Panc1 (cell line): ENCODE results near the gene OTUD6A. TPM values are rescaled to one million over a fixed set of nuclear protein-coding genes. Genes with fewer than 3 reads are reported as not detected.

ENCODE experiments used
- ATAC-seq: fragments of 200-7000 bp; cut with Tn5 transposase; 2 replicates; pipeline ENCODE4 v1.9.1; 2020; ENCODE audit warnings: mild to moderate bottlenecking, moderate library complexity
- BruUV-seq: library from RNA; stranded (reverse); fragments of 400-500 nt; replicated peaks from 2 replicates; lab custom pipeline; 2021; lab: Mats Ljungman, UMichigan
- CTCF ChIA-PET: fragments of 300-600 bp; sonication (Branson Sonifier 250); formaldehyde crosslinking; loops from one replicate; lab custom pipeline; 2022; ENCODE audit warnings: antibody characterized with exemption; lab: Charles Lee
- POLR2A ChIA-PET: fragments of 300-600 bp; sonication (Branson Sonifier 250); formaldehyde crosslinking; loops from one replicate; lab custom pipeline; 2022; ENCODE audit warnings: antibody characterized with exemption; lab: Charles Lee
- DNase-seq: peaks from one replicate; pipeline ENCODE4 v3.0.0-alpha.2; 2010; ENCODE audit warnings: low read depth, low spot score
- H3K27ac ChIP-seq: 2 replicates; pipeline ENCODE4 v1.5.1; 2011; ENCODE audit warnings: mild to moderate bottlenecking, low read length, inconsistent platforms
- H3K27me3 ChIP-seq: fragments of 200-500 bp; sonication (Bioruptor generic); 2 replicates; pipeline ENCODE4 v1.6.0; 2014; ENCODE audit warnings: low read length, inconsistent platforms; ENCODE audit not compliant: control insufficient read depth, insufficient read depth
- H3K36me3 ChIP-seq: fragments of 200-500 bp; sonication (Bioruptor generic); 2 replicates; pipeline ENCODE4 v1.5.1; 2014; ENCODE audit warnings: inconsistent platforms, mild to moderate bottlenecking, low read length, moderate library complexity; ENCODE audit not compliant: control insufficient read depth, insufficient read depth
- H3K4me1 ChIP-seq: 2 replicates; pipeline ENCODE4 v1.5.1; 2011; ENCODE audit warnings: inconsistent platforms, mild to moderate bottlenecking, low read length, moderate library complexity; ENCODE audit not compliant: control insufficient read depth, insufficient read depth
- H3K4me3 ChIP-seq, 2 experiments: 2 replicates each; pipeline ENCODE4 v1.5.1; 2011 to 2012; ENCODE audit warnings: low read depth in 2 of 2, low read length in 2 of 2, mild to moderate bottlenecking in 2 of 2, inconsistent platforms in 1 of 2, moderate library complexity in 1 of 2
- H3K9me3 ChIP-seq: fragments of 200-500 bp; sonication (Bioruptor generic); 2 replicates; pipeline ENCODE4 v1.5.1; 2014; ENCODE audit warnings: low read depth, mild to moderate bottlenecking, inconsistent platforms, low read length, moderate library complexity; ENCODE audit not compliant: control insufficient read depth, insufficient read depth
- POLR2AphosphoS5 ChIP-seq: IDR thresholded peaks from 2 replicates; pipeline ENCODE4 v1.6.1; 2012; ENCODE audit warnings: mild to moderate bottlenecking, low read depth, low read length, moderate library complexity
- SIN3A ChIP-seq: IDR thresholded peaks from 2 replicates; pipeline ENCODE4 v1.6.1; 2012; ENCODE audit warnings: low read depth, mild to moderate bottlenecking, low read length, moderate library complexity, borderline replicate concordance; ENCODE audit not compliant: insufficient read depth
- TCF7L2 ChIP-seq: IDR thresholded peaks from 2 replicates; pipeline ENCODE4 v1.6.1; 2011; ENCODE audit warnings: mild to moderate bottlenecking, low read depth, low read length, inconsistent platforms
- in situ Hi-C: cut with HindIII; loops from 2 replicates; pipeline ENCODE4 v1.10.0; 2016; ENCODE audit warnings: low sequenced_read_pairs, low pct_unique_long_range_greater_than_20kb
- intact Hi-C: fragments of 100-400 bp; cut with micrococcal nuclease; formaldehyde crosslinking; loops from one replicate; pipeline ENCODE4 v1.10.0; 2022; ENCODE audit not compliant: unreplicated experiment
- total RNA-seq: library from RNA; stranded (reverse); gene quantifications from one replicate; pipeline ENCODE4 v1.2.1, GENCODE V29; 2021; ENCODE audit not compliant: unreplicated experiment
- TF ChIP-seq, protein P1 (sequence below), 2 experiments: IDR thresholded peaks; 2 replicates each; pipeline ENCODE4 v1.6.1; 2011 to 2012; ENCODE audit warnings: low read depth in 2 of 2, control low read depth in 1 of 2, low read length in 1 of 2, mild to moderate bottlenecking in 1 of 2, moderate library complexity in 1 of 2; ENCODE audit not compliant: insufficient read depth in 1 of 2
- TF ChIP-seq, protein P2 (sequence below): fragments of 450-650 bp; IDR thresholded peaks from 2 replicates; pipeline ENCODE4 v1.5.1; 2017; ENCODE audit warnings: mild to moderate bottlenecking

Gene OTUD6A
- total RNA-seq, 1 experiment from 2014 or later, result not detected

DNA sequence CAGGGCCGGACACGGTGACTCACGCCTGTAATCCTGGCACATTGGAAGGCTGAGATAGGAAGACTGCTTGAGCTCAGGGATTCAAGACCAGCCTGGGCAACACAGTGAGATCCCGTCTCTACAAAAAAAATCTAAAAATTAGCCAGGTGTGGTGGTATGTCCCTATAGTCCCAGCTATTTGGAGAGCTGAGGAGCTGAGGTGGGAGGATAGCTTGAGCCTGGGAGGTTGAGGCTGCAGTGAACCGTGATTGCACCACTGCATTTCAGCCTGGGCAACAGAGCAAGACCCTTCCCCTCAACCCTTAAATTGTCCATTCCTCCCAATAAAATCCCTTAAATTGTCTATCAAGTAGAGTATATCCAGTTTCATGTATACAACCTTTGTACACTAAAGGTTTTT, 17.0 kb downstream of the OTUD6A start:
- no peaks in the 10 kb centered on the region for H3K4me1 ChIP-seq
- ChIA-PET CTCF (no interaction called here), POLR2A (no interaction called here)
- no peaks in the 10 kb centered on the region for H3K36me3 ChIP-seq
- BruUV-seq, result no TSS peak
- no peak for ATAC-seq
- H3K27me3 ChIP-seq, result no peaks in the 10 kb centered on the region
- no peaks in the 10 kb centered on the region for H3K9me3 ChIP-seq
- H3K4me3 ChIP-seq, result no peak overlapping the region
- H3K27ac ChIP-seq, result no peak overlapping the region
- DNase-seq, result no peak
- intact Hi-C loops, result no loop called here
- in situ Hi-C loops, result no loop called here
- TF ChIP-seq TCF7L2, result no peak
- TF ChIP-seq, protein P1, sequence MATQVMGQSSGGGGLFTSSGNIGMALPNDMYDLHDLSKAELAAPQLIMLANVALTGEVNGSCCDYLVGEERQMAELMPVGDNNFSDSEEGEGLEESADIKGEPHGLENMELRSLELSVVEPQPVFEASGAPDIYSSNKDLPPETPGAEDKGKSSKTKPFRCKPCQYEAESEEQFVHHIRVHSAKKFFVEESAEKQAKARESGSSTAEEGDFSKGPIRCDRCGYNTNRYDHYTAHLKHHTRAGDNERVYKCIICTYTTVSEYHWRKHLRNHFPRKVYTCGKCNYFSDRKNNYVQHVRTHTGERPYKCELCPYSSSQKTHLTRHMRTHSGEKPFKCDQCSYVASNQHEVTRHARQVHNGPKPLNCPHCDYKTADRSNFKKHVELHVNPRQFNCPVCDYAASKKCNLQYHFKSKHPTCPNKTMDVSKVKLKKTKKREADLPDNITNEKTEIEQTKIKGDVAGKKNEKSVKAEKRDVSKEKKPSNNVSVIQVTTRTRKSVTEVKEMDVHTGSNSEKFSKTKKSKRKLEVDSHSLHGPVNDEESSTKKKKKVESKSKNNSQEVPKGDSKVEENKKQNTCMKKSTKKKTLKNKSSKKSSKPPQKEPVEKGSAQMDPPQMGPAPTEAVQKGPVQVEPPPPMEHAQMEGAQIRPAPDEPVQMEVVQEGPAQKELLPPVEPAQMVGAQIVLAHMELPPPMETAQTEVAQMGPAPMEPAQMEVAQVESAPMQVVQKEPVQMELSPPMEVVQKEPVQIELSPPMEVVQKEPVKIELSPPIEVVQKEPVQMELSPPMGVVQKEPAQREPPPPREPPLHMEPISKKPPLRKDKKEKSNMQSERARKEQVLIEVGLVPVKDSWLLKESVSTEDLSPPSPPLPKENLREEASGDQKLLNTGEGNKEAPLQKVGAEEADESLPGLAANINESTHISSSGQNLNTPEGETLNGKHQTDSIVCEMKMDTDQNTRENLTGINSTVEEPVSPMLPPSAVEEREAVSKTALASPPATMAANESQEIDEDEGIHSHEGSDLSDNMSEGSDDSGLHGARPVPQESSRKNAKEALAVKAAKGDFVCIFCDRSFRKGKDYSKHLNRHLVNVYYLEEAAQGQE (IDR thresholded peaks at IDR 0.05; ENCODE audit: insufficient read depth in 1 of 2, low read depth in 2 of 2, low read length in 1 of 2), result no peak
- TF ChIP-seq, protein P2, sequence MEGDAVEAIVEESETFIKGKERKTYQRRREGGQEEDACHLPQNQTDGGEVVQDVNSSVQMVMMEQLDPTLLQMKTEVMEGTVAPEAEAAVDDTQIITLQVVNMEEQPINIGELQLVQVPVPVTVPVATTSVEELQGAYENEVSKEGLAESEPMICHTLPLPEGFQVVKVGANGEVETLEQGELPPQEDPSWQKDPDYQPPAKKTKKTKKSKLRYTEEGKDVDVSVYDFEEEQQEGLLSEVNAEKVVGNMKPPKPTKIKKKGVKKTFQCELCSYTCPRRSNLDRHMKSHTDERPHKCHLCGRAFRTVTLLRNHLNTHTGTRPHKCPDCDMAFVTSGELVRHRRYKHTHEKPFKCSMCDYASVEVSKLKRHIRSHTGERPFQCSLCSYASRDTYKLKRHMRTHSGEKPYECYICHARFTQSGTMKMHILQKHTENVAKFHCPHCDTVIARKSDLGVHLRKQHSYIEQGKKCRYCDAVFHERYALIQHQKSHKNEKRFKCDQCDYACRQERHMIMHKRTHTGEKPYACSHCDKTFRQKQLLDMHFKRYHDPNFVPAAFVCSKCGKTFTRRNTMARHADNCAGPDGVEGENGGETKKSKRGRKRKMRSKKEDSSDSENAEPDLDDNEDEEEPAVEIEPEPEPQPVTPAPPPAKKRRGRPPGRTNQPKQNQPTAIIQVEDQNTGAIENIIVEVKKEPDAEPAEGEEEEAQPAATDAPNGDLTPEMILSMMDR, result no peak
- no peak for TF ChIP-seq SIN3A
- no peak for TF ChIP-seq POLR2AphosphoS5

DNA sequence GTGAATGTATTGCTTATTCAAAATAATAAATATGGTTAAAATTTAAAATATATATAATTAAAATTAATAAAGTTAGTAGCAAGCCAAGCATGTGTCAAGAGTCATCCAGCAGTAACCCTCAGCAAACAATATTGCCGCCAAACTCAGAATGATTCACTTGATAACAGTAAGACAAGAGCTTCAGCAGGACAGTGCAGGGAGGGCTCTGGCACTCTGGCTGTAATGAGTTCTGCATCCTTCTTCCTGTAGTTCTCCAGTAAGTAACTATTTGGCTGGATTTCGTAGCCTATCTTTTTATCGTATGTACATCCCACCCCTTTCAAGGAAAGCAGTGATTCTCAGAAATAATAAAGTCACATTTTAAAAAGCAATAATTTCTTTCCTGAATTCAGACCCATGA, 17.6 kb downstream of the OTUD6A start:
- POLR2A ChIA-PET, result no interaction called here
- no peaks in the 10 kb centered on the region for H3K27me3 ChIP-seq
- no peak for ATAC-seq
- H3K4me3 ChIP-seq, result no peak overlapping the region
- TF ChIP-seq SIN3A, result no peak
- TF ChIP-seq, protein P1 (IDR thresholded peaks at IDR 0.05; ENCODE audit: insufficient read depth in 1 of 2, low read depth in 2 of 2, low read length in 1 of 2), result no peak
- TF ChIP-seq, protein P2, result no peak
- no peak for TF ChIP-seq POLR2AphosphoS5
- TF ChIP-seq TCF7L2, result no peak
- CTCF ChIA-PET, result no interaction called here
- DNase-seq, result no peak
- no peaks in the 10 kb centered on the region for H3K4me1 ChIP-seq
- no peaks in the 10 kb centered on the region for H3K36me3 ChIP-seq
- BruUV-seq, result no TSS peak
- H3K27ac ChIP-seq, result no peak overlapping the region
- H3K9me3 ChIP-seq, result no peaks in the 10 kb centered on the region
- in situ Hi-C loops (no loop called here), intact Hi-C loops (no loop called here)
